Measurements from ENCODE around the gene WDR72.

- no peak for TF ChIP-seq CTCF (IDR thresholded peaks at IDR 0.05)
- no peak for TF ChIP-seq SIN3A (IDR thresholded peaks at IDR 0.05; ENCODE audit: borderline replicate concordance, low read depth, low read length)
- TF ChIP-seq MAX (IDR thresholded peaks at IDR 0.05; ENCODE audit: low read depth) = no peak
- no peak for TF ChIP-seq POLR2AphosphoS5 (IDR thresholded peaks at IDR 0.05; ENCODE audit: low read depth, low read length)
- TF ChIP-seq SMC3 (IDR thresholded peaks at IDR 0.05; ENCODE audit: low read depth, low read length) = no peak
- TF ChIP-seq GATA2 (CRISPR knock-in tag; IDR thresholded peaks at IDR 0.05) = no peak
- TF ChIP-seq RAD21 (IDR thresholded peaks at IDR 0.05; ENCODE audit: low read length) = no peak
These were observed at the start of gene WDR72 for GRCh38 chr15:53759411-53759931.
